ENCODE measurements around the gene PXDN.
"Not testable (repeated sequence)": the region's sequence is repeated elsewhere in the genome, so short reads cannot be mapped to it uniquely, and the experiment has no call there.

Gene PXDN
- total RNA-seq: 0 to 0.75 (median 0.10) reads per million in 18 experiments

GRCh38 chr2:1744446-1745170, at the start of gene PXDN:
Gene PXDN, minus strand, starts transcription at chr2:1744515. Its CDS starts 60 bp downstream, at chr2:1744455.
- DNase-seq: no peak

- DNase-seq: no peak
Measured at GRCh38 chr2:1793868-1794445, 49.6 kb upstream of the PXDN start.

GRCh38 chr2:1793001-1793867, 48.9 kb upstream of the PXDN start:
- no peak for DNase-seq

- no peak for DNase-seq
Measured at GRCh38 chr2:1791685-1792435, 47.5 kb upstream of the PXDN start.

- no peak for DNase-seq
Measured at GRCh38 chr2:1791006-1791605, 46.8 kb upstream of the PXDN start.

GRCh38 chr2:1790473-1790872, 46.2 kb upstream of the PXDN start:
- DNase-seq: no peak

- no peak for DNase-seq
Measured at GRCh38 chr2:1789610-1790009, 45.3 kb upstream of the PXDN start.

GRCh38 chr2:1788478-1788959, 44.2 kb upstream of the PXDN start:
- DNase-seq: no peak

- no peak for DNase-seq
Measured at GRCh38 chr2:1787755-1788477, 43.6 kb upstream of the PXDN start.

- DNase-seq: no peak
Measured at GRCh38 chr2:1784986-1785617, 40.8 kb upstream of the PXDN start.

GRCh38 chr2:1784087-1784486, 39.8 kb upstream of the PXDN start:
- no peak for DNase-seq

- DNase-seq: no peak
Measured at GRCh38 chr2:1782514-1782913, 38.2 kb upstream of the PXDN start.

GRCh38 chr2:1781291-1782080, 37.2 kb upstream of the PXDN start:
- DNase-seq: no peak

- DNase-seq: no peak
Measured at GRCh38 chr2:1780693-1781092, 36.4 kb upstream of the PXDN start.

GRCh38 chr2:1780054-1780453, 35.7 kb upstream of the PXDN start:
- not testable (repeated sequence) for DNase-seq

GRCh38 chr2:1778566-1778965, 34.3 kb upstream of the PXDN start:
- DNase-seq: no peak

- no peak for DNase-seq
Measured at GRCh38 chr2:1777781-1778180, 33.5 kb upstream of the PXDN start.

GRCh38 chr2:1777156-1777555, 32.8 kb upstream of the PXDN start:
- no peak for DNase-seq

GRCh38 chr2:1775511-1776035, 31.3 kb upstream of the PXDN start:
- no peak for DNase-seq

GRCh38 chr2:1774929-1775328, 30.6 kb upstream of the PXDN start:
- DNase-seq: no peak

Data from inflammatory macrophage (primary cell).